K562 (cell line): ENCODE data around the gene SLC7A8. TPM values are rescaled to one million over a fixed set of nuclear protein-coding genes. Genes with fewer than 3 reads are reported as not detected.

Source experiments
- ATAC-seq: fragments of 200-7000 bp; cut with Tn5 transposase; 3 replicates; pipeline ENCODE4 v1.9.1; 2020; ENCODE audit warnings: moderate library complexity
- BruUV-seq: library from RNA; stranded (reverse); fragments of 400-500 nt; replicated peaks from 2 replicates; lab custom pipeline; 2021; lab: Mats Ljungman, UMichigan
- CTCF ChIA-PET: fragments of 300-600 bp; formaldehyde crosslinking; extraction: SDS; loops from one replicate; lab custom pipeline; 2021; ENCODE audit warnings: low intra/inter-chr PET ratio; lab: Yijun Ruan, JAX
- POLR2A ChIA-PET: fragments of 300-600, 350-650 bp; sonication (Branson Sonifier 250); formaldehyde crosslinking; extraction: SDS; loops from one replicate; lab custom pipeline; 2021; ENCODE audit warnings: antibody characterized with exemption, inconsistent platforms; lab: Yijun Ruan, JAX
- DNase-seq, 4 experiments: peaks; one replicate each; pipeline versions ENCODE4 v3.0.0 to v3.0.0-alpha.2; 2011 to 2018; ENCODE audit warnings: low spot score in 3 of 4, mixed read lengths in 3 of 4; ENCODE audit errors: extremely low read depth in 1 of 4
- FAIRE-seq: peaks from 2 replicates; lab custom pipeline; 2011; peaks lifted over from hg19 to GRCh38; lab: Jason Lieb, UNC
- H2AFZ ChIP-seq: 2 replicates; pipeline ENCODE4 v1.6.0; 2011; ENCODE audit warnings: low read depth, low read length, control low read depth, inconsistent platforms
- H3K27ac ChIP-seq: fragments of 200-600 bp; 3 replicates; pipeline ENCODE4 v1.8.0; 2011; ENCODE audit warnings: low read depth, mild to moderate bottlenecking, control low read depth, inconsistent platforms, low read length, moderate library complexity, mixed read lengths; ENCODE audit errors: extremely low read depth
- H3K27me3 ChIP-seq, 2 experiments: fragments of 300-600 bp in 1 of 2; 2 replicates in 1 of 2; 3 replicates in 1 of 2; pipeline versions ENCODE4 v1.6.0 to v1.8.0; 2011; ENCODE audit warnings: inconsistent platforms in 2 of 2, low read length in 2 of 2, mild to moderate bottlenecking in 1 of 2, mixed read lengths in 1 of 2, moderate library complexity in 1 of 2; ENCODE audit not compliant: control insufficient read depth in 2 of 2, insufficient read depth in 2 of 2
- H3K36me3 ChIP-seq: fragments of 300-600 bp; 3 replicates; pipeline ENCODE4 v1.8.0; 2011; ENCODE audit warnings: mild to moderate bottlenecking, low read length, inconsistent platforms; ENCODE audit not compliant: control insufficient read depth, insufficient read depth
- H3K4me1 ChIP-seq, 2 experiments: fragments of 200-600 bp in 1 of 2; replicated peaks in 1 of 2; 2 replicates in 1 of 2; 3 replicates in 1 of 2; pipeline versions ENCODE4 v1.5.1 to v1.8.0; 2011; ENCODE audit warnings: inconsistent platforms in 2 of 2, low read length in 2 of 2, mild to moderate bottlenecking in 1 of 2, mixed read lengths in 1 of 2, moderate library complexity in 1 of 2; ENCODE audit not compliant: control insufficient read depth in 2 of 2, insufficient read depth in 2 of 2
- H3K4me2 ChIP-seq: 2 replicates; pipeline ENCODE4 v1.6.1; 2011; ENCODE audit warnings: low read length, control low read depth, inconsistent platforms, mixed read lengths; ENCODE audit not compliant: insufficient read depth
- H3K4me3 ChIP-seq: fragments of 200-600 bp; sonication (generic), shearing (Covaris generic); 2 replicates; pipeline ENCODE4 v1.5.1; 2016; ENCODE audit warnings: control low read depth, inconsistent platforms
- H3K79me2 ChIP-seq: fragments of 200-600 bp; 3 replicates; pipeline ENCODE4 v1.8.0; 2011; ENCODE audit warnings: low read length, inconsistent platforms; ENCODE audit not compliant: control insufficient read depth, insufficient read depth
- H3K9ac ChIP-seq, 2 experiments: 2 replicates each; pipeline versions ENCODE4 v1.6.0 to v1.6.1; 2011; ENCODE audit warnings: low read depth in 2 of 2, low read length in 2 of 2, control low read depth in 1 of 2, inconsistent platforms in 1 of 2, mild to moderate bottlenecking in 1 of 2, mixed read lengths in 1 of 2; ENCODE audit not compliant: insufficient read depth in 1 of 2
- H3K9me1 ChIP-seq: one replicate; pipeline ENCODE4 v1.6.0; 2011; ENCODE audit warnings: inconsistent platforms, mild to moderate bottlenecking, low read length, moderate library complexity; ENCODE audit not compliant: control insufficient read depth, insufficient read depth
- H3K9me3 ChIP-seq: replicated peaks from 2 replicates; pipeline ENCODE4 v1.5.1; 2011; ENCODE audit warnings: low read depth, low read length, inconsistent platforms; ENCODE audit not compliant: control insufficient read depth, insufficient read depth
- H4K20me1 ChIP-seq: replicated peaks from 2 replicates; pipeline ENCODE4 v1.6.1; 2011; ENCODE audit warnings: low read length, inconsistent platforms, mixed read lengths; ENCODE audit not compliant: control insufficient read depth, insufficient read depth
- ASH1L ChIP-seq: fragments of 450-650 bp; IDR thresholded peaks from 2 replicates; pipeline ENCODE4 v1.6.1; 2018; ENCODE audit warnings: borderline replicate concordance, mild to moderate bottlenecking, low read depth; ENCODE audit not compliant: partially characterized antibody
- ATF6 ChIP-seq: sonication (generic); formaldehyde crosslinking; IDR thresholded peaks from 2 replicates; pipeline ENCODE4 v1.4.0; 2020; ENCODE audit warnings: mild to moderate bottlenecking, missing genetic modification reagents
- FOXP1 ChIP-seq: sonication (generic); formaldehyde crosslinking; IDR thresholded peaks from 2 replicates; pipeline ENCODE4 v1.8.0; 2022; ENCODE audit warnings: mild to moderate bottlenecking, missing genetic modification reagents
- STAT6 ChIP-seq: sonication (generic); formaldehyde crosslinking; IDR thresholded peaks from 2 replicates; pipeline ENCODE4 v1.8.1; 2023; ENCODE audit warnings: mild to moderate bottlenecking, missing genetic modification reagents
- TARDBP ChIP-seq: fragments of 450-650 bp; IDR thresholded peaks from 2 replicates; pipeline ENCODE4 v1.6.1; 2016
- ZFPM2 ChIP-seq: fragments of 250-450 bp; sonication (Bioruptor Pico); IDR thresholded peaks from 2 replicates; pipeline ENCODE4 v1.5.1; 2022; ENCODE audit warnings: mild to moderate bottlenecking
- ZNF77 ChIP-seq: fragments of 250-450 bp; sonication (Bioruptor Pico); IDR thresholded peaks from 2 replicates; pipeline ENCODE4 v1.5.0; 2020
- WGBS: fragments of 100-300 bp; shearing (Covaris generic); methylation state at CpG from one replicate; pipeline ENCODE4 v1.1.6; 2016; ENCODE audit warnings: low coverage, mixed read lengths; ENCODE audit not compliant: insufficient coverage; ENCODE audit errors: missing lambda C conversion rate; 5-methylcytosine and 5-hydroxymethylcytosine counted together
- in situ Hi-C: fragments of 300-500 bp; cut with MboI; formaldehyde crosslinking; loops from 4 replicates; pipeline ENCODE4 v1.15.0; 2018; ENCODE audit warnings: inconsistent platforms, mixed read lengths
- intact Hi-C: fragments of 100-400 bp; cut with micrococcal nuclease; formaldehyde crosslinking; loops from 2 replicates; pipeline ENCODE4 v1.14.2; 2022
- polyA plus RNA-seq, 8 experiments: library from polyadenylated mRNA; depleted of rRNA in 4 of 8; stranded (reverse) in 5 of 8; unstranded in 3 of 8; fragments of >200 nt; fragmentation: Nextera tagmentation in 2 of 8; fragmentation: Illumina TruSeq in 1 of 8; extraction: Ambion mirVana in 2 of 8; extraction: Trizol in 1 of 8; gene quantifications; 2 replicates each; pipeline versions ENCODE4 v1.2.1 to v1.2.3, GENCODE V29; 2011 to 2014; ENCODE audit warnings: inconsistent platforms in 1 of 8, missing spikeins in 1 of 8
- total RNA-seq, 7 experiments: library from RNA; depleted of rRNA in 6 of 7; stranded (reverse); fragments of >200 nt in 6 of 7; fragmentation: Illumina TruSeq in 2 of 7; extraction: Trizol in 2 of 7; gene quantifications; 2 replicates each; pipeline versions ENCODE4 v1.2.1 to v1.2.3, GENCODE V29; 2011 to 2021; ENCODE audit warnings: low replicate concordance in 1 of 7

The SLC7A8 gene
- total and polyA plus RNA-seq, 9 of the 15 experiments (the other 6 are each of a cell fraction or from before 2014, with no cell fraction given): 2.0 to 33.0 (median 6.0) TPM

- in situ Hi-C loops (no loop called here), intact Hi-C loops (no loop called here)
- Histone ChIP-seq H3K4me1 (peaks cover 24 to 30% of the 10 kb centered on the region in 2 experiments), H2AFZ (no peak overlapping the region), H3K9ac (no peak overlapping the region; a peak in 1 of 4 replicates), H3K27me3 (no peaks in the 10 kb centered on the region), H3K4me2 (no peak overlapping the region), H3K4me3 (no peak overlapping the region), H3K9me3 (no peaks in the 10 kb centered on the region), H3K27ac (no peak overlapping the region), H4K20me1 (no peaks in the 10 kb centered on the region), H3K36me3 (peaks cover 7% of the 10 kb centered on the region; the same call in 1 of the 3 replicates), H3K79me2 (no peaks in the 10 kb centered on the region), H3K9me1 (no peaks in the 10 kb centered on the region)
- no peak for FAIRE-seq
- CTCF ChIA-PET: no interaction called here
- BruUV-seq: no TSS peak
- WGBS: 63% methylated on average over 5 of the region's 5 CpGs
- ATAC-seq: no peak
- TF ChIP-seq TARDBP (no peak), STAT6 (no peak), ATF6 (CRISPR knock-in tag) (no peak), ASH1L (no peak), ZNF77 (CRISPR knock-in tag) (no peak), ZFPM2 (CRISPR knock-in tag) (no peak), FOXP1 (CRISPR knock-in tag) (no peak)
- POLR2A ChIA-PET: no interaction called here
- DNase-seq: no peak
Observed at GRCh38 chr14:23131482-23131881, 52.0 kb downstream of the SLC7A8 start.
